Measurements from ENCODE around the gene AMH. TPM values are rescaled to one million over a fixed set of nuclear protein-coding genes. Genes with fewer than 3 reads are reported as not detected.
A peak's percentile ranks its signal among the peaks of the same experiment; 100 is the strongest.
"Not testable (repeated sequence)": the region's sequence is repeated elsewhere in the genome, so short reads cannot be mapped to it uniquely, and the experiment has no call there.

AMH gene
- total RNA-seq = 10 to 100 TPM in 1 of 2 experiments, 1 to 10 TPM in 1; 7.5 to 12.7 TPM
- polyA plus RNA-seq = not detected

- Mint-ChIP-seq H3K27ac (peak within 1 kb of the TSS in 2 of 7 donors; percentile 23 to 40), H3K4me1 (peaks cover 0 to 9% (median 5%) of the 10 kb centered on the region in 4 donors), H3K9me3 (no peaks in the 10 kb centered on the region), H3K27me3 (no peaks in the 10 kb centered on the region), H3K4me3 (peak within 1 kb of the TSS in 1 of 8 donors; percentile 35), H3K36me3 (peaks cover 14 to 20% of the 10 kb centered on the region in 2 donors)
- no peaks in the 10 kb centered on the region for H3K9me3 ChIP-seq (ENCODE audit: control insufficient read depth in 1 of 2, low read length in 2 of 2)
- H3K4me1 ChIP-seq (ENCODE audit: insufficient read depth, low read length) = peaks cover 31% of the 10 kb centered on the region
- H3K27me3 ChIP-seq (ENCODE audit: insufficient read depth, low read length) = peaks cover 4% of the 10 kb centered on the region
- POLR2A ChIA-PET (ENCODE audit: partially characterized antibody) = interaction anchor here (0.8 to 16.7 kb wide), 7 partner anchors 8 to 227 kb away, joined by 3 to 325 read pairs (median 11); partner anchors contain the start of genes GADD45B, PLEKHJ1 and SF3A2
- CTCF ChIA-PET (ENCODE audit: partially characterized antibody) = interaction anchor here (0.9 to 2.5 kb wide), 3 partner anchors 10 to 13 kb away, joined by 3 to 10 read pairs (median 3); partner anchors contain the start of gene PLEKHJ1
- H3K4me3 ChIP-seq (ENCODE audit: low read length in 2 of 2) = no peak within 1 kb of the TSS
- intact Hi-C loops (cut with micrococcal nuclease) = no loop called here
- peaks cover 39% of the 10 kb centered on the region for H3K36me3 ChIP-seq (ENCODE audit: insufficient read depth, low read length)
- no peak for DNase-seq
- no peak within 1 kb of the TSS for H3K27ac ChIP-seq (ENCODE audit: low read depth, low read length)
Observed at GRCh38 chr19:2249010-2249866, at the start of gene AMH. Gene AMH, plus strand, starts transcription at chr19:2249323. Its CDS starts 10 bp downstream, at chr19:2249333.

GRCh38 chr19:2199861-2200623 is 49.1 kb upstream of the AMH start:
- Mint-ChIP-seq H3K27me3 (no peaks in the 10 kb centered on the region), H3K4me1 (peaks cover 0 to 7% (median 2%) of the 10 kb centered on the region in 4 donors), H3K27ac (no peak overlapping the region), H3K36me3 (peaks cover 12 to 17% of the 10 kb centered on the region in 2 donors), H3K9me3 (no peaks in the 10 kb centered on the region), H3K4me3 (no peak overlapping the region)
- intact Hi-C loops (cut with micrococcal nuclease) = no loop called here
- Histone ChIP-seq H3K9me3 (ENCODE audit: control insufficient read depth in 1 of 2, low read length in 2 of 2) (no peaks in the 10 kb centered on the region), H3K36me3 (ENCODE audit: insufficient read depth, low read length) (peaks cover 6% of the 10 kb centered on the region), H3K4me1 (ENCODE audit: insufficient read depth, low read length) (no peaks in the 10 kb centered on the region), H3K27ac (ENCODE audit: low read depth, low read length) (no peak overlapping the region), H3K27me3 (ENCODE audit: insufficient read depth, low read length) (no peaks in the 10 kb centered on the region), H3K4me3 (ENCODE audit: low read length in 2 of 2) (no peak overlapping the region)
- POLR2A ChIA-PET (ENCODE audit: partially characterized antibody) = no interaction called here
- CTCF ChIA-PET (ENCODE audit: partially characterized antibody) = no interaction called here
- DNase-seq = no peak

- H3K4me1 Mint-ChIP-seq; DNase-seq; H3K27me3 Mint-ChIP-seq; H3K4me1 ChIP-seq (ENCODE audit: insufficient read depth, low read length); intact Hi-C loops (cut with micrococcal nuclease); H3K4me3 Mint-ChIP-seq; POLR2A ChIA-PET (ENCODE audit: partially characterized antibody); CTCF ChIA-PET (ENCODE audit: partially characterized antibody); H3K27ac Mint-ChIP-seq; H3K9me3 Mint-ChIP-seq; H3K27ac ChIP-seq (ENCODE audit: low read depth, low read length); H3K4me3 ChIP-seq (ENCODE audit: low read length in 2 of 2); H3K36me3 ChIP-seq (ENCODE audit: insufficient read depth, low read length); H3K9me3 ChIP-seq (ENCODE audit: control insufficient read depth in 1 of 2, low read length in 2 of 2); H3K27me3 ChIP-seq (ENCODE audit: insufficient read depth, low read length): not testable (repeated sequence)
- peaks cover 12 to 21% of the 10 kb centered on the region in 2 donors for H3K36me3 Mint-ChIP-seq
Observed at GRCh38 chr19:2200624-2201294, 48.4 kb upstream of the AMH start.

- POLR2A ChIA-PET (ENCODE audit: partially characterized antibody) = no interaction called here
- no peaks in the 10 kb centered on the region for H3K27me3 Mint-ChIP-seq
- peaks cover 13 to 20% of the 10 kb centered on the region in 2 donors for H3K36me3 Mint-ChIP-seq
- no peaks in the 10 kb centered on the region for H3K4me1 ChIP-seq (ENCODE audit: insufficient read depth, low read length)
- H3K27me3 ChIP-seq (ENCODE audit: insufficient read depth, low read length) = no peaks in the 10 kb centered on the region
- H3K9me3 Mint-ChIP-seq = peaks cover 0 to 2% (median 0%) of the 10 kb centered on the region in 8 donors
- H3K9me3 ChIP-seq (ENCODE audit: control insufficient read depth in 1 of 2, low read length in 2 of 2) = no peaks in the 10 kb centered on the region
- peak overlapping the region in 2 of 7 donors; percentile 21 to 47 for H3K27ac Mint-ChIP-seq
- intact Hi-C loops (cut with micrococcal nuclease) = no loop called here
- peaks cover 6% of the 10 kb centered on the region for H3K36me3 ChIP-seq (ENCODE audit: insufficient read depth, low read length)
- no peak overlapping the region for H3K4me3 ChIP-seq (ENCODE audit: low read length in 2 of 2)
- CTCF ChIA-PET (ENCODE audit: partially characterized antibody) = no interaction called here
- H3K4me1 Mint-ChIP-seq = peaks cover 0 to 7% (median 2%) of the 10 kb centered on the region in 4 donors
- H3K27ac ChIP-seq (ENCODE audit: low read depth, low read length) = no peak overlapping the region
- H3K4me3 Mint-ChIP-seq = no peak overlapping the region
- DNase-seq = no peak
Observed at GRCh38 chr19:2201473-2202148, 47.5 kb upstream of the AMH start.

GRCh38 chr19:2202366-2202765 is 46.8 kb upstream of the AMH start:
- CTCF ChIA-PET (ENCODE audit: partially characterized antibody) = no interaction called here
- Mint-ChIP-seq H3K4me3 (no peak overlapping the region), H3K9me3 (peaks cover 0 to 2% (median 0%) of the 10 kb centered on the region in 8 donors), H3K27me3 (no peaks in the 10 kb centered on the region), H3K27ac (peak overlapping the region in 1 of 7 donors; percentile 4), H3K36me3 (peaks cover 10 to 18% of the 10 kb centered on the region in 2 donors), H3K4me1 (peaks cover 0 to 7% (median 2%) of the 10 kb centered on the region in 4 donors)
- H3K27ac ChIP-seq (ENCODE audit: low read depth, low read length) = no peak overlapping the region
- intact Hi-C loops (cut with micrococcal nuclease) = no loop called here
- POLR2A ChIA-PET (ENCODE audit: partially characterized antibody) = no interaction called here
- DNase-seq = no peak
- peaks cover 13% of the 10 kb centered on the region for H3K36me3 ChIP-seq (ENCODE audit: insufficient read depth, low read length)
- H3K4me3 ChIP-seq (ENCODE audit: low read length in 2 of 2) = no peak overlapping the region
- no peaks in the 10 kb centered on the region for H3K9me3 ChIP-seq (ENCODE audit: control insufficient read depth in 1 of 2, low read length in 2 of 2)
- no peaks in the 10 kb centered on the region for H3K4me1 ChIP-seq (ENCODE audit: insufficient read depth, low read length)
- no peaks in the 10 kb centered on the region for H3K27me3 ChIP-seq (ENCODE audit: insufficient read depth, low read length)

- Histone ChIP-seq H3K4me1 (ENCODE audit: insufficient read depth, low read length) (no peaks in the 10 kb centered on the region), H3K27ac (ENCODE audit: low read depth, low read length) (no peak overlapping the region), H3K9me3 (ENCODE audit: control insufficient read depth in 1 of 2, low read length in 2 of 2) (no peaks in the 10 kb centered on the region), H3K27me3 (ENCODE audit: insufficient read depth, low read length) (no peaks in the 10 kb centered on the region), H3K4me3 (ENCODE audit: low read length in 2 of 2) (no peak overlapping the region), H3K36me3 (ENCODE audit: insufficient read depth, low read length) (peaks cover 23% of the 10 kb centered on the region)
- Mint-ChIP-seq H3K9me3 (peaks cover 0 to 2% (median 0%) of the 10 kb centered on the region in 8 donors), H3K36me3 (peaks cover 15 to 21% of the 10 kb centered on the region in 2 donors), H3K4me1 (peaks cover 0 to 2% (median 1%) of the 10 kb centered on the region in 4 donors), H3K4me3 (no peak overlapping the region), H3K27ac (no peak overlapping the region), H3K27me3 (no peaks in the 10 kb centered on the region)
- CTCF ChIA-PET (ENCODE audit: partially characterized antibody) = no interaction called here
- no peak for DNase-seq
- intact Hi-C loops (cut with micrococcal nuclease) = no loop called here
- POLR2A ChIA-PET (ENCODE audit: partially characterized antibody) = no interaction called here
Observed at GRCh38 chr19:2207008-2207407, 42.1 kb upstream of the AMH start.

Data from CD4-positive, alpha-beta memory T cell (primary cell).